Measurements from ENCODE around the gene UBC.

Gene UBC

GRCh38 chr12:124863416-124864325, 50.8 kb downstream of the UBC start, which contains the start of gene SCARB1 (continued):
- TF ChIP-seq, protein P1, sequence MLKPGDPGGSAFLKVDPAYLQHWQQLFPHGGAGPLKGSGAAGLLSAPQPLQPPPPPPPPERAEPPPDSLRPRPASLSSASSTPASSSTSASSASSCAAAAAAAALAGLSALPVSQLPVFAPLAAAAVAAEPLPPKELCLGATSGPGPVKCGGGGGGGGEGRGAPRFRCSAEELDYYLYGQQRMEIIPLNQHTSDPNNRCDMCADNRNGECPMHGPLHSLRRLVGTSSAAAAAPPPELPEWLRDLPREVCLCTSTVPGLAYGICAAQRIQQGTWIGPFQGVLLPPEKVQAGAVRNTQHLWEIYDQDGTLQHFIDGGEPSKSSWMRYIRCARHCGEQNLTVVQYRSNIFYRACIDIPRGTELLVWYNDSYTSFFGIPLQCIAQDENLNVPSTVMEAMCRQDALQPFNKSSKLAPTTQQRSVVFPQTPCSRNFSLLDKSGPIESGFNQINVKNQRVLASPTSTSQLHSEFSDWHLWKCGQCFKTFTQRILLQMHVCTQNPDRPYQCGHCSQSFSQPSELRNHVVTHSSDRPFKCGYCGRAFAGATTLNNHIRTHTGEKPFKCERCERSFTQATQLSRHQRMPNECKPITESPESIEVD (tag by site-specific recombination; IDR thresholded peaks at IDR 0.05), result no peak
- TF ChIP-seq ZNF23 (tag by site-specific recombination; IDR thresholded peaks at IDR 0.05; ENCODE audit: borderline replicate concordance) (no peak), ZFP37 (tag by site-specific recombination; IDR thresholded peaks at IDR 0.05) (0 out of 2 replicates have a peak, but pooled peaks have one; percentile 56), ZBTB20 (tag by site-specific recombination; IDR thresholded peaks at IDR 0.05) (peak; percentile 68; the same call in 1 of the 2 replicates), ZNF561 (tag by site-specific recombination; IDR thresholded peaks at IDR 0.05; ENCODE audit: borderline replicate concordance) (peak; percentile 84; the same call in 1 of the 2 replicates), ZNF2 (tag by site-specific recombination; IDR thresholded peaks at IDR 0.05) (peak; percentile 57; the same call in 1 of the 2 replicates), ZNF157 (tag by site-specific recombination; IDR thresholded peaks at IDR 0.05) (no peak), FEZF1 (tag by site-specific recombination; IDR thresholded peaks at IDR 0.05) (no peak), ZNF621 (tag by site-specific recombination; IDR thresholded peaks at IDR 0.05) (no peak), ZNF768 (tag by site-specific recombination; IDR thresholded peaks at IDR 0.05) (peak; percentile 87; the same call in 1 of the 2 replicates), ZNF555 (tag by site-specific recombination; conservative IDR thresholded peaks at IDR 0.05) (no peak), ZNF223 (tag by site-specific recombination; IDR thresholded peaks at IDR 0.05) (no peak), ZNF24 (tag by site-specific recombination; IDR thresholded peaks at IDR 0.05) (no peak), ZNF639 (tag by site-specific recombination; IDR thresholded peaks at IDR 0.05) (no peak), ZNF19 (tag by site-specific recombination; IDR thresholded peaks at IDR 0.05; ENCODE audit: low read depth) (no peak), KLF16 (tag by site-specific recombination; IDR thresholded peaks at IDR 0.05) (peak; percentile 84), ZNF776 (tag by site-specific recombination; IDR thresholded peaks at IDR 0.05; ENCODE audit: borderline replicate concordance) (no peak), ZEB2 (tag by site-specific recombination; IDR thresholded peaks at IDR 0.05) (peak; percentile 21; the same call in 1 of the 2 replicates), SCRT1 (tag by site-specific recombination; IDR thresholded peaks at IDR 0.05; ENCODE audit: borderline replicate concordance) (no peak), ZFP3 (tag by site-specific recombination; IDR thresholded peaks at IDR 0.05; ENCODE audit: low read depth) (no peak), ZNF670 (tag by site-specific recombination; IDR thresholded peaks at IDR 0.05; ENCODE audit: low read depth) (no peak), ZNF624 (tag by site-specific recombination; IDR thresholded peaks at IDR 0.05) (no peak), ZNF416 (tag by site-specific recombination; IDR thresholded peaks at IDR 0.05) (no peak), ZNF514 (tag by site-specific recombination; IDR thresholded peaks at IDR 0.05) (no peak)
- TF ChIP-seq, protein P2, sequence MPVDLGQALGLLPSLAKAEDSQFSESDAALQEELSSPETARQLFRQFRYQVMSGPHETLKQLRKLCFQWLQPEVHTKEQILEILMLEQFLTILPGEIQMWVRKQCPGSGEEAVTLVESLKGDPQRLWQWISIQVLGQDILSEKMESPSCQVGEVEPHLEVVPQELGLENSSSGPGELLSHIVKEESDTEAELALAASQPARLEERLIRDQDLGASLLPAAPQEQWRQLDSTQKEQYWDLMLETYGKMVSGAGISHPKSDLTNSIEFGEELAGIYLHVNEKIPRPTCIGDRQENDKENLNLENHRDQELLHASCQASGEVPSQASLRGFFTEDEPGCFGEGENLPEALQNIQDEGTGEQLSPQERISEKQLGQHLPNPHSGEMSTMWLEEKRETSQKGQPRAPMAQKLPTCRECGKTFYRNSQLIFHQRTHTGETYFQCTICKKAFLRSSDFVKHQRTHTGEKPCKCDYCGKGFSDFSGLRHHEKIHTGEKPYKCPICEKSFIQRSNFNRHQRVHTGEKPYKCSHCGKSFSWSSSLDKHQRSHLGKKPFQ (tag by site-specific recombination; IDR thresholded peaks at IDR 0.05), result 0 out of 2 replicates have a peak, but pooled peaks have one; percentile 35
- TF ChIP-seq, protein P3, sequence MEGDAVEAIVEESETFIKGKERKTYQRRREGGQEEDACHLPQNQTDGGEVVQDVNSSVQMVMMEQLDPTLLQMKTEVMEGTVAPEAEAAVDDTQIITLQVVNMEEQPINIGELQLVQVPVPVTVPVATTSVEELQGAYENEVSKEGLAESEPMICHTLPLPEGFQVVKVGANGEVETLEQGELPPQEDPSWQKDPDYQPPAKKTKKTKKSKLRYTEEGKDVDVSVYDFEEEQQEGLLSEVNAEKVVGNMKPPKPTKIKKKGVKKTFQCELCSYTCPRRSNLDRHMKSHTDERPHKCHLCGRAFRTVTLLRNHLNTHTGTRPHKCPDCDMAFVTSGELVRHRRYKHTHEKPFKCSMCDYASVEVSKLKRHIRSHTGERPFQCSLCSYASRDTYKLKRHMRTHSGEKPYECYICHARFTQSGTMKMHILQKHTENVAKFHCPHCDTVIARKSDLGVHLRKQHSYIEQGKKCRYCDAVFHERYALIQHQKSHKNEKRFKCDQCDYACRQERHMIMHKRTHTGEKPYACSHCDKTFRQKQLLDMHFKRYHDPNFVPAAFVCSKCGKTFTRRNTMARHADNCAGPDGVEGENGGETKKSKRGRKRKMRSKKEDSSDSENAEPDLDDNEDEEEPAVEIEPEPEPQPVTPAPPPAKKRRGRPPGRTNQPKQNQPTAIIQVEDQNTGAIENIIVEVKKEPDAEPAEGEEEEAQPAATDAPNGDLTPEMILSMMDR (tag by site-specific recombination; IDR thresholded peaks at IDR 0.05), result peak; percentile 15; the same call in 1 of the 2 replicates
- TF ChIP-seq, protein P4, sequence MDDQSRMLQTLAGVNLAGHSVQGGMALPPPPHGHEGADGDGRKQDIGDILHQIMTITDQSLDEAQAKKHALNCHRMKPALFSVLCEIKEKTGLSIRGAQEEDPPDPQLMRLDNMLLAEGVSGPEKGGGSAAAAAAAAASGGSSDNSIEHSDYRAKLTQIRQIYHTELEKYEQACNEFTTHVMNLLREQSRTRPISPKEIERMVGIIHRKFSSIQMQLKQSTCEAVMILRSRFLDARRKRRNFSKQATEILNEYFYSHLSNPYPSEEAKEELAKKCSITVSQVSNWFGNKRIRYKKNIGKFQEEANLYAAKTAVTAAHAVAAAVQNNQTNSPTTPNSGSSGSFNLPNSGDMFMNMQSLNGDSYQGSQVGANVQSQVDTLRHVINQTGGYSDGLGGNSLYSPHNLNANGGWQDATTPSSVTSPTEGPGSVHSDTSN (CRISPR knock-in tag; IDR thresholded peaks at IDR 0.05), result peak; percentile 82; the same call in 1 of the 2 replicates
- TF ChIP-seq, protein P5, sequence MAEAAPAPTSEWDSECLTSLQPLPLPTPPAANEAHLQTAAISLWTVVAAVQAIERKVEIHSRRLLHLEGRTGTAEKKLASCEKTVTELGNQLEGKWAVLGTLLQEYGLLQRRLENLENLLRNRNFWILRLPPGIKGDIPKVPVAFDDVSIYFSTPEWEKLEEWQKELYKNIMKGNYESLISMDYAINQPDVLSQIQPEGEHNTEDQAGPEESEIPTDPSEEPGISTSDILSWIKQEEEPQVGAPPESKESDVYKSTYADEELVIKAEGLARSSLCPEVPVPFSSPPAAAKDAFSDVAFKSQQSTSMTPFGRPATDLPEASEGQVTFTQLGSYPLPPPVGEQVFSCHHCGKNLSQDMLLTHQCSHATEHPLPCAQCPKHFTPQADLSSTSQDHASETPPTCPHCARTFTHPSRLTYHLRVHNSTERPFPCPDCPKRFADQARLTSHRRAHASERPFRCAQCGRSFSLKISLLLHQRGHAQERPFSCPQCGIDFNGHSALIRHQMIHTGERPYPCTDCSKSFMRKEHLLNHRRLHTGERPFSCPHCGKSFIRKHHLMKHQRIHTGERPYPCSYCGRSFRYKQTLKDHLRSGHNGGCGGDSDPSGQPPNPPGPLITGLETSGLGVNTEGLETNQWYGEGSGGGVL (tag by site-specific recombination; IDR thresholded peaks at IDR 0.05), result peak; percentile 96
- TF ChIP-seq, protein P6, sequence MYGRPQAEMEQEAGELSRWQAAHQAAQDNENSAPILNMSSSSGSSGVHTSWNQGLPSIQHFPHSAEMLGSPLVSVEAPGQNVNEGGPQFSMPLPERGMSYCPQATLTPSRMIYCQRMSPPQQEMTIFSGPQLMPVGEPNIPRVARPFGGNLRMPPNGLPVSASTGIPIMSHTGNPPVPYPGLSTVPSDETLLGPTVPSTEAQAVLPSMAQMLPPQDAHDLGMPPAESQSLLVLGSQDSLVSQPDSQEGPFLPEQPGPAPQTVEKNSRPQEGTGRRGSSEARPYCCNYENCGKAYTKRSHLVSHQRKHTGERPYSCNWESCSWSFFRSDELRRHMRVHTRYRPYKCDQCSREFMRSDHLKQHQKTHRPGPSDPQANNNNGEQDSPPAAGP (tag by site-specific recombination; IDR thresholded peaks at IDR 0.05), result no peak; the same call in none of the 2 replicates

All from HEK293 (cell line).